HG02970 (cell line): ENCODE results near the gene CCDC190.
"Not testable (repeated sequence)": the region's sequence is repeated elsewhere in the genome, so short reads cannot be mapped to it uniquely, and the experiment has no call there.

Experiments
- ATAC-seq: cut with Tn5 transposase; IDR thresholded peaks from one replicate; pipeline ENCODE4 v1.9.1; 2021; ENCODE audit warnings: mild to moderate bottlenecking, moderate library complexity, moderate number of reproducible peaks; ENCODE audit not compliant: unreplicated experiment, low FRiP score

Gene CCDC190

DNA sequence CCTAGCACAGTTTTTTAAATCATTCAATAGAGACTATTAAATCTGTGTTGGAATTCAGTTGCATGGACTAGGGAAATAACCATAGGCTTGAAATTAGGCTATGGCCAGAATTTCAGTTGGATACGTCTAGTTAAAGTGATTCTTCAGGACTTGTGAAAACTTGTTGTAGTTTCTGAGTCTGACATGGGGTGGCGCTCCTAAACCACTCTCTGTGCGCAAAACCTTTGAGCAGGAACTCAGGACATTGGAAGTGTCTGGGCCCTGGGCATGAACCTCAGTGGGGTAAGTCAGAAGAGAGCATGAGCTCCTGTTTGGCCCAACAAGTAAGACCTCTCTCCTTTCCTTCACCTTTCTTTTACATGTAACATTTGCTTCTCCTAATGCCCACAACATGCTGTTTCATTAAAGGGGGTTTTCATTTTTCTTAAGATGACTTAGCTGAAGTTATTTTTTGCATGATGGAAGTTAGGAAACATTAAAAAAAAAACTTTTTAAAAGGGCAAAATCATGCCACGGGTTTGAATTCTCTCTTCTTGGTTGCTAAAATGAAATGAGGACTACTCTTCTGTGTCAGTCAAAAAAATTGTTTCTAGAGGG lies 17.1 kb upstream of the CCDC190 start:
- ATAC-seq: no peak

DNA sequence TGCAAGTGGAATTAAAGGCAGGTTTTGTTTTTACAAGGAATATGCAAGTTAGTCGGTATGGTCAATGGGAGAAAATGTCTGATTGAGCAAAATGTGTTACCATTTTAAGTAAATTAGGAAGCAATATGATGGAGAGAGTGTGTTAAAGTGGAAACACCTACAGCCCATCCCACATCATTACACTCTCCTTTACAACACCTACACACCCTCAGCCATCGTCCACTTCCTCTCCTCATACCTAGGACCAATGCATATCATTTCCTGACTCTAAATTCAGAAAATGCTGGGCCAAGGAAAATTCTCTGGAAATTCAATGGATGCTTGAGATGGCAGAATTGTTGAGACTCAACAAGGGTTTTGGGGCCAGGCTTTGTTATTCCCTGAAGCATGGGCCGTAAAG lies 16.4 kb upstream of the CCDC190 start:
- no peak for ATAC-seq

GRCh38 chr1:162876751-162877150 lies 15.8 kb upstream of the CCDC190 start:
- ATAC-seq: no peak

DNA sequence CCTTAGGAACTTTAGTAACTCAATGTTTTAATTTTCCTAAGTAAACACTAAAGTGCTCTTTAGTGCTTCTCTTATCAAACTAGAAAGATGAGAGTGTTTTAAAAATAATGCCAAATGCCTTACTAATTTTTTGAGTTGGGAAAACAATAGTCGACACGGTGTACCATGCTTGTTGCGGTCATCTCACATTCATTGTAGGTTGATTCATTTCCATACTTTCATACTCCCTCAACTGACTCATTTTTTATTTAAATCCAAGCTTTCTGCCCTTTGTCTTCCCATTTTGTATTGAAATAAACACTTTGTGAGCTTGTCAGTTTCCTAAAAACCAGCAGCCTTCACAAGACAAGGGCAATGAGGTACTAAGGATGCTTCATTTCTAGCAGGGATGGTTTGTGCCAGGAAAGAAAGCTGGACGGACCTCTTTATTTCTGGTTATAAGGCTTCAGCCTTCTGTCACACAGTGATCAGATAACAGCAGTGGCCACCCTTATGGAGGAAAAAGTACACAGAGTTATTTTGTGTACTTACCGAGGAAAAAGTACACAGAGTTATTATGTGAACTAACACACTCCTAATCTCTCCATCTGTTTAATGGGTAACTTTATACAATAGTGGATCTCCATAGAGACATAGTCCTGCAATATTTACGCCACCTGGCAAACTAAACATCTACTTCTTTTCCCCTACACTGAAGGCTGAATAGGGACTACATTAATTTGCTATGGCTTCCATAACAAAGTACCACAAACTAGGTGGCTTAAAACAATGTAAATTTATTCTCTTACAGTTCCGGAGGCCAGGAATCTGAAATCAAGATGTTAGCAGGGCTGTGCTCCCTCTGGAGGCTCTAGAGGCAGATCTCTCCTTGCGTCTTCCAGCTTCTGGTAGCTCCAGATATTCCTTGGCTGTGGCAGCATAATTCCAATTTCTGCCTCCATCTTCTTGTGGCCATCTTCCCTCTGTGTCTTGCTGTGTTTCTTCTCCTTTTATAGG lies 13.0 kb upstream of the CCDC190 start:
- ATAC-seq: no peak

GRCh38 chr1:162872981-162873380 lies 12.0 kb upstream of the CCDC190 start:
- no peak for ATAC-seq

DNA sequence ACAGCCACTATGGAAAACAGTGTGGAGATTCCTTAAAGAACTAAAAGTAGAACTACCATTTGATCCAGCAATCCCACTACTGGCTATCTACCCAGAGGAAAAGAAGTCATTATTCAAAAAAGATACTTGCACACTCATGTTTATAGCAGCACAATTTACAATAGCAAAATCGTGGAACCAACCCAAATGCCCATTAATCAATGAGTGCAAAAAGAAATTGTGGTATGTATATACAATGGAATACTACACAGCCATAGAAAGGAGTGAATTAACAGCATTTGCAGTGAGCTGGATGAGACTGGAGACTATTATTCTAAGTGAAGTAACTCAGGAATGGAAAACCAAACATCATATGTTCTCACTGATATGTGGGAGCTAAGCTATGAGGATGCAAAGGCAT lies 10.4 kb upstream of the CCDC190 start:
- ATAC-seq: not testable (repeated sequence)

- ATAC-seq: no peak
Observed at GRCh38 chr1:162868972-162869371, 8.0 kb upstream of the CCDC190 start.

DNA sequence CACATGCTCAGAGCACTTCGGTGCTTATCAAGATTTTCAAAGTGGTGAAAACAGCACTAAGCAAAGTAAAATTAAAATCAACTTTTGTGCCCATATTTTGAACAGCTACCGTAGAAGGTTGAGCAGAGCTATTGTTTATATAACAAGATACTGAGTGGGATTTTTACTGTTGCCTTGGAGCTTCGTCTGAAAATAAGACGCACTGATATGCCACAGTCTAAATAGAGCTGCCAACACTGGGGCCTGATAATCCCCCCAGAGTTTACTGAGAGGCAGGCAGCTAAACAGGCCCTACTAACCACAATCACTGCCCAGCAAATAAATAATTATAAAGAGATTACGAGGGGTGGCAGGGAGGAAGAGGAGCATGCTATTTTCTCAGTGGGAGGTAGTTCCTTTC lies 650 bp upstream of the CCDC190 start:
- ATAC-seq: no peak

- ATAC-seq: no peak
Observed at GRCh38 chr1:162859191-162859590, 1.8 kb downstream of the CCDC190 start.

- ATAC-seq: no peak
Observed at GRCh38 chr1:162857850-162858249, 3.1 kb downstream of the CCDC190 start.

DNA sequence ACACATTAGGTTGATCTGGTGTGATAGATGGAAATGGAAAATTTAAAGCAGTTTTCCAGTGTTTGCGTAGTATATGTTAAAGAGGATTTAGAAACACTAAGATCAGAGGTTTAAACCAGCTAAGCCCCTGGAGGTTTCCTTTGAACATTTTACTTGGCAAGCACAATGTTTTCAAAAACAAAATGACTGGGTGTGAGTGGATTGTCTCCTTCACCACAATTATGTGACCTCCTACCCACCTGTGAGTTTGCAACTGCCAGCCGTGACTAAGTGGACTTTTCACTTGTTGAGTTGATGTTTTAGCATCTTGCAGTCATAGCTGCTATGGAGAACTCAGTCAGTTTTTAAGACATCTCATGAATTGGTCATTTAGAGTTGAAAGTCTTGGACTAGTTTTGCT lies 4.7 kb downstream of the CCDC190 start:
- no peak for ATAC-seq

DNA sequence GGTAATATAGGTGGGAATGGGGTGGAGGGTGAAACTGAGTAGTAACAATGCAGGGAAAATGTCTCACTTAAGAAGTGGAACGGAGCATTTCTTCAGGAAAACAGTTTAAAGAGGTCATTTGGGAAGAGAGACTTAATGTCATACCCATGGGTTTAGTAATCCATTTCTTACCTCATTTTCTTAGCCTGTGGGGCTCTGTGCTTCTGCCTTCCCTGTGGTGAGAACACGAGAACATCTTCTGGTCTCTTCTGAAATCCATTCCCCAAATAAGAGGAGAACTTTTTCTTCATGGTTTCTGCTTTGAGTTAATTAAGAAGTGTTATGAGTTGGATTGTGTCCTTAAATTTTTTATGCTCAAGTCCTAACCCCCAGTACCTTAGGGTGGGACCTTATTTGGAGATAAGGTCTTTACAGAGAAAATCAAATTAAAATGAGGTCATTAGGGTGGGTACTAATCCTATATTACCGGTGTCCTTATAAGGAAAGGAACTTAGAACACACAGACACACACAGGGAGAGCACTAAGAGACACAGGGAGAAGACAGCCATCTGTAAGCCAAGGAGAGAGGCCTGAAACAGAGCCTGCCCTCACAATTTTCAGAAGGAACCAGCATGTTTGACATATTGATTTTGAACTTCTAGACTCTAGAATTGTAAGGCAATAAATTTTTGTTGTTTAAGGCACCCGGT lies 5.4 kb downstream of the CCDC190 start:
- ATAC-seq: no peak

DNA sequence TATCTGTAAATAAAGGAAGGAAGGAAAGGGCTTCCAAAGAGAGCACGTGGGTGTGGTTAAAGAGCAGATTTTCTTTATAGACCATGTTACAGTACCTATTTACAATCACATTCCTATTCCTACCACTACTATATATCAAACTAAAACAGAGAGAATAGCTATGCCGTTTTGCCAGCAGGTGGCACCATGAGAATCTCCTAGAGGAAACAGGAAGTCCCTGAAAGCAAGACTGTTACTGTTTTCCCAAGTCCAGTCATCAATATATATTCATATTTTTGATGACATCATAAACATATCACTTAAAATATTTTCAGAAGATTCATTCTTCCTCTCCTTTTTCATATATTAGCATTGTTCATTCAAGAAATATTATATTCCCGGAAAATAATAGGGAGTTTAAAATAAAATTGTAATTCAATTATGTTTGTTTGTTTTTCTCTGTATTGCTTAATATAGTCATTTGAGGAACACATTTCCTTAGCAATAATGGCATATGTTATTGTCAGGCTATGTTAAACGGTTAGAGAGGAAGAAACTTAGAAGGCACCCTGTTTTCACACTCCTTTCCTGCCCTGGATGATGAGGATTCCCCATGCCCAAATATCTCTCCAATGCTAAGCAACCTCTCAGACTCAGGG lies 6.6 kb downstream of the CCDC190 start:
- ATAC-seq: no peak

- ATAC-seq: no peak
Observed at GRCh38 chr1:162851341-162851740, 9.6 kb downstream of the CCDC190 start.

DNA sequence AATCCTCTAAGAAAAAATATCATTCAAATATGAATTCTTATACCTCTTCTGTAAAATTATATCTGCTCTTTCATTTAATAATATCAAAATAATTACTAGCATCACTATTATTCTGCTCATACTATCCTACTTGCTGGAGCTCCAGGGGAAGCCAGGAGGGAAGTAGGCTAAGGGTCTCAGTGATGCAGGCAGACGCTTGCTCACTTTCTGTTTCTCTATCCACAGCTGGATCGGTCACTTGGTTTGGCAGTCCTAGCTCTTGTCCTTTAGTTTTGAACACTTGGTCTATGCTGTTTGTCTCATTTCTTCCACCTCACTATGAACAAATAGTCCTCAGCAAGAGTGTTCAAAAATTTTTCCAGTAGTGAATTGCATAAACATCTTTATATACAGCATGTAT lies 11.3 kb downstream of the CCDC190 start:
- ATAC-seq: no peak

- no peak for ATAC-seq
Observed at GRCh38 chr1:162847839-162848453, 13.0 kb downstream of the CCDC190 start.

DNA sequence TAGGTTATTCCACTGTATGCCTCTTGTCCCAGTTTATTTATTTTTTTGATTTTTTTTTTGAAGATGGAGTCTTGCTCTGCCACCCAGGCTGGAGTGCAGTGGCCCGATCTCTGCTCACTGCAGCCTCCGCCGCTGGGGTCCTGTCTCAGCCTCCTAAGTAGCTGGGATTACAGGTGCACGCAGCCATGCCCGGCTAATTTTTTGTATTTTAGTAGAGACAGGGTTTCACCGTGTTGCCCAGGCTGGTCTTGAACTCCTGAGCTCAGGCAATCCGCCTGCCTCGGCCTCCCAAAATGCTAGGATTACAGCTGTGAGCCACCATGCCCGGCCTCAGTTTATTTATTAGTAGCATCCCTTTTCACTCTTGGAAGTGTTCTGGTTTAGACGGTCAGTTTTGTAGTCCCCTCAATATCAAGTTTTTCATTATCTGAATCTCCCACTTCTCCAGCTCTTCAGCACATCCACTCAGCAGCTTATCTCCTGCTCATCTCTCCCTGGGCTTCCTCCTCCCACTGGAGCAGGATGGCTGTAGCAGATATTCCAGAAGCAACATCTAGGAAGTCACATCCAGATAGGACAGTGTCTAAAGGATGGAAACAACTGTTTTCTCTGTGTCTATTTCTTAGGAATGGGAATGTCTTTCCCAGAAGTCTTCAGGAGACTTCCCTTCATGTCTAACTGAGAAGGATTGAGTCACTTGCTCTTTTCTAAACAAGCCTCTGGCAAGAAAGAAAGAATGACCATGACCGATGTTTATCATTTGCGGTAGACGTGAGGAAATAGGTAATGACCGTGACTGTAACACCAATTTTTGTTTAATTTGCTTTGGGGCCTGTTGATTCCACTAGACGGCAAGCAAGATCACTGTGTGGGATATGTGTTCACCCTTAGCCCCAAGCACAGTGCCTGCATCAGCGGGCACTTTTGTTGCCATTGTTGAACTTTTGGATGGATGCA lies 14.4 kb downstream of the CCDC190 start:
- no peak for ATAC-seq

- no peak for ATAC-seq
Observed at GRCh38 chr1:162844153-162844552, 16.8 kb downstream of the CCDC190 start.

DNA sequence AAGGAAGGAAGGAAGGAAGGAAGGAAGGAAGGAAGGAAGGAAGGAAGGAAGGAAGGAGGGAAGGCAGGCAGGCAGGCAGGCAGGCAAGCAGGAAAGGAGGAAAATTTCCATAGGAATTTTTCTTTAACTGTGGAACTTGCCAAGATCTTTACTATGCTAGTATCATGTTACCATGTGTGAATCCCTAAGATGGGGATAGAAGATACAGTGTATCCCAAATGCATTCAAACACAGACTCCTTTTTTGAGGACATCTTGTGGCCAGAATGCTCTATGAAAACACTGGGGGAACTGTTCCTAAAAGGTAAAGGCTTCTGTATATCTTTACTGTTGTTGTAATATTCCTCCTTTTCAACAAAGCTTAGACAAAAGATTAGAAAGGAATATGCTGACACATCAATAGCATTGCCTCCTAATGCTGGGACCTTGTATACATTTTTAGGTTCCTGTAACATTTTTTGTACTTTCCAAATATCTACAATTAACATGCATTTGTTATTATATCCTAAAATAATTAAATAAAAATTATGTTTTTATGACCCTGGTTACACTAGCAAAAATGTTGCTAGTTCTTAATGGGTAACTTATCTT lies 20.6 kb downstream of the CCDC190 start:
- no peak for ATAC-seq
